ENCODE results near the gene TRDMT1.
"Not testable (repeated sequence)": the region's sequence is repeated elsewhere in the genome, so short reads cannot be mapped to it uniquely, and the experiment has no call there.

Gene TRDMT1

DNA sequence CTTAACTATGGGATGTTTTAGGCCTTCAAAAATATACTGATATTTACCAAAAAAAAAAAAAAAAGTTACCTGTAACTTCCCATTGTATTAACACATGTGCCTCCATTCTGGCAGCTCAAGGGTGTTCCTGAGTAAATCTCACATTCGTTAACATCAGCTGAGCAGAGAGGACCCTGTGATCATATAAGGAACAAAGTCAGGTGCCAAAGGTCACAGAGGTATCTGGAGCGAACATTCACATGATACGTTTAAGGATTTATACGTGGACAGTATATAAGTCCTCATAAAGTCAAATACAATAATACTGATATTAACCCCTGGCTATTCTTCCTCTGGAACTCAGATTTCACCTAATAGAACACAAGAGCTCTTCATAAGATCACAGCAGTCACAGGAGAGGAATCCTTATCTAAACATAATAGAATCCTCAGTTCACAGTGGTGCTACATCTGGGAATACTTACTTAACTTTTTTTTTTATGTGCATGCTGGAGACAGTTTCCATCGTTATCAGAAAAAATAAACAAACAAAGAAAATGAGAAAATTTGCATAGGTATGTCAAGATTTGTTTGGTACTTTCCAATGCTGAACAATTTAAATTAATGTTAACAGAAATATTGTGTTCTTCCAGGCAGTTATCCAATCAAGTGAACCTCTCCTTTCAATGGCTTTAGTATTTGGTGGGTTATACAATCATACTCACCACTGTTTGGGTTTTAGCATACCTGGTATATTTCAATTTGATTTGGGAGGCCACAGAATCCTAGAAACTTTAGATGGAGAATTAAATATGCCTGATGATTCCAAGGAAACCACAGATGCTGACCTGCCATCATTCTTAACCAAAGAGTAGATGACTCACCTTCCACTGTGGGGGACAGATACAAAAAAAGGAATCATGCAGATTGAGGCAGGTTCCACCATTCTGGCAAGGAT is 78.5 kb downstream of the TRDMT1 start:
- DNase-seq (ENCODE audit: low read depth): peak; percentile 77
- TF ChIP-seq, protein P1, sequence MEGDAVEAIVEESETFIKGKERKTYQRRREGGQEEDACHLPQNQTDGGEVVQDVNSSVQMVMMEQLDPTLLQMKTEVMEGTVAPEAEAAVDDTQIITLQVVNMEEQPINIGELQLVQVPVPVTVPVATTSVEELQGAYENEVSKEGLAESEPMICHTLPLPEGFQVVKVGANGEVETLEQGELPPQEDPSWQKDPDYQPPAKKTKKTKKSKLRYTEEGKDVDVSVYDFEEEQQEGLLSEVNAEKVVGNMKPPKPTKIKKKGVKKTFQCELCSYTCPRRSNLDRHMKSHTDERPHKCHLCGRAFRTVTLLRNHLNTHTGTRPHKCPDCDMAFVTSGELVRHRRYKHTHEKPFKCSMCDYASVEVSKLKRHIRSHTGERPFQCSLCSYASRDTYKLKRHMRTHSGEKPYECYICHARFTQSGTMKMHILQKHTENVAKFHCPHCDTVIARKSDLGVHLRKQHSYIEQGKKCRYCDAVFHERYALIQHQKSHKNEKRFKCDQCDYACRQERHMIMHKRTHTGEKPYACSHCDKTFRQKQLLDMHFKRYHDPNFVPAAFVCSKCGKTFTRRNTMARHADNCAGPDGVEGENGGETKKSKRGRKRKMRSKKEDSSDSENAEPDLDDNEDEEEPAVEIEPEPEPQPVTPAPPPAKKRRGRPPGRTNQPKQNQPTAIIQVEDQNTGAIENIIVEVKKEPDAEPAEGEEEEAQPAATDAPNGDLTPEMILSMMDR (conservative IDR thresholded peaks at IDR 0.05; ENCODE audit: control insufficient read depth, insufficient read depth, low read depth, low read length): no peak

DNA sequence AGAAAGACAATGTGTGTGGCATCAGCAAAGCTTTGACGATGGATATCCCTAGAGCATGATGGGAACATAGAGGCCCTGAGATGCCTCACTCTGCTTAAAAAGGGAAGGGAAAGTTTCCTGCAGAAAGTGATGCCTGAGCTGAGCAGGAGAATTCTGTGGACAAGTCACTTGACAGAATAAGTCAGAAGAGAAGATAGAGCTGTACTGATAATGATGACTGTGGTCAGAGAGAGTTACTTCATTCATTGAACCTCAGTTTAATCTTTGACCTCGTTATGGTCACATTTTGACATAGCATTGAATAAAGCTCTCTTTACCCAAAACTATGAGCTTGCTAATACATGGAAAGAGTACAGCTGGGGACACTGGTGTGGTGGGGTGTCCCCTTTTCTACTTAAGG is 79.4 kb downstream of the TRDMT1 start:
- TF ChIP-seq, protein P1 (conservative IDR thresholded peaks at IDR 0.05; ENCODE audit: control insufficient read depth, insufficient read depth, low read depth, low read length): no peak
- no peak for DNase-seq (ENCODE audit: low read depth)
- H3K4me3 ChIP-seq (ENCODE audit: control insufficient read depth, low read depth, low read length): no peak overlapping the region

More for the DNA sequence above, 78.5 kb downstream of the TRDMT1 start:
- no peak overlapping the region for H3K4me3 ChIP-seq (ENCODE audit: control insufficient read depth, low read depth, low read length)

DNA sequence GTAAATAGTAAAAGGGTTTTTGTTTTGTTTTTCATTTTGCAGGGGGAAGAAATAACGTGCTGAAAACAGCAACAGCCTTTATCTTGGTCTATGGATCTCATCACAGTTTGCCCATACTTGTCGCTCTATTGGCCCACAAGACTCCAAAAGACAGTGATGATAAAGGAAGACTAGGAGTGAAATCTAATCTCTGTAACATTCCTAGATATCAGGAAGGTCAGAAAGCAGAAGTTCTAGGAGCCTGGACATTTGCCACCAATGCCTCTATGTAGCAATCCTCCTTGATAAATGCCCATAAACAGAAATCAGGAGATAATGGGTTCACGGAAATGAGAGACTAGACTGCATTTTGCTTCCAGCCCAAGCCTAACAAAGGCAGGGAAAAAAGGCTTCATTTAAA is 80.8 kb downstream of the TRDMT1 start:
- no peak overlapping the region for H3K4me3 ChIP-seq (ENCODE audit: control insufficient read depth, low read depth, low read length)
- TF ChIP-seq, protein P1 (conservative IDR thresholded peaks at IDR 0.05; ENCODE audit: control insufficient read depth, insufficient read depth, low read depth, low read length): no peak
- no peak for DNase-seq (ENCODE audit: low read depth)

DNA sequence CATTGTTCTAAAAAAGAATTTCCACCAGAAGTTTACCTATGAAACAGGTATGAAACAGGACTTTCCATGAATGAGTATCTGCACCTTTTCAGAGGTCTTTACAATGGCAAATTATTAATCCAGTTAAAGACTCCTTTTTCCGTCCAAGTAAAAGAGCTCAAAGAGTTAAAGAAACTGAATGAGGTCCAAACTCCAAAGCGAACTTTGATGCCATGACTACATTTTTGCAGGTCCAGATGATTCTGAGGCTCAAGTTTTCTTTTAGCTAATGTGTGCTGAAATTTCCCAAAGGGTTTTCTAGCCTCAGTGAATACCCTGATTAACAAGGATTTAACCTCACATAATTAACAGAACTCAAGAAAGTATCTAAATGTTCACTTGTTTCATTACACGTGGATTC is 81.6 kb downstream of the TRDMT1 start:
- no peak for DNase-seq (ENCODE audit: low read depth)
- no peak overlapping the region for H3K4me3 ChIP-seq (ENCODE audit: control insufficient read depth, low read depth, low read length)
- TF ChIP-seq, protein P1 (conservative IDR thresholded peaks at IDR 0.05; ENCODE audit: control insufficient read depth, insufficient read depth, low read depth, low read length): no peak

GRCh38 chr10:17116193-17116592 is 85.3 kb downstream of the TRDMT1 start:
- TF ChIP-seq, protein P1 (conservative IDR thresholded peaks at IDR 0.05; ENCODE audit: control insufficient read depth, insufficient read depth, low read depth, low read length): no peak

DNA sequence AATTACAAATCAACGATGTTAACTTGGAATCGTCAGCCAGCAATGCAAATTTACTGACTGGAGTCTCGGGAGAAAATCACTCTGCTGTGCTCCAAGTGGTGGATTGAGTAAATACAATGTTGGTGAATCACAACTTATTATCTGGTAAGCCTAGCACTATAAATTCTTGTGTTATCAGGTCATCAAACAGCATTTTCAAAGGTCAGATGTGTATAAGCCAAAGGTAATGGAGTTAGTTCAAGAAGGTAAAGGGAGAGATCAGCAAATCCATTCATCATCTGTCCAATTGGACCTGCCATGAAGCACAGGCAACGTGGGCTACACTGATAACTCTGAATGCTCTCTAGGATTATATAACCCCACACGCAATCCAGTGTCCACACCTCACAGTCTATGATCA is 85.8 kb downstream of the TRDMT1 start:
- DNase-seq (ENCODE audit: low read depth): peak; percentile 51
- H3K4me3 ChIP-seq (ENCODE audit: control insufficient read depth, low read depth, low read length): no peak overlapping the region
- TF ChIP-seq, protein P1 (conservative IDR thresholded peaks at IDR 0.05; ENCODE audit: control insufficient read depth, insufficient read depth, low read depth, low read length): peak; percentile 24

More at GRCh38 chr10:17116193-17116592, 85.3 kb downstream of the TRDMT1 start:
- no peak overlapping the region for H3K4me3 ChIP-seq (ENCODE audit: control insufficient read depth, low read depth, low read length)
- no peak for DNase-seq (ENCODE audit: low read depth)

DNA sequence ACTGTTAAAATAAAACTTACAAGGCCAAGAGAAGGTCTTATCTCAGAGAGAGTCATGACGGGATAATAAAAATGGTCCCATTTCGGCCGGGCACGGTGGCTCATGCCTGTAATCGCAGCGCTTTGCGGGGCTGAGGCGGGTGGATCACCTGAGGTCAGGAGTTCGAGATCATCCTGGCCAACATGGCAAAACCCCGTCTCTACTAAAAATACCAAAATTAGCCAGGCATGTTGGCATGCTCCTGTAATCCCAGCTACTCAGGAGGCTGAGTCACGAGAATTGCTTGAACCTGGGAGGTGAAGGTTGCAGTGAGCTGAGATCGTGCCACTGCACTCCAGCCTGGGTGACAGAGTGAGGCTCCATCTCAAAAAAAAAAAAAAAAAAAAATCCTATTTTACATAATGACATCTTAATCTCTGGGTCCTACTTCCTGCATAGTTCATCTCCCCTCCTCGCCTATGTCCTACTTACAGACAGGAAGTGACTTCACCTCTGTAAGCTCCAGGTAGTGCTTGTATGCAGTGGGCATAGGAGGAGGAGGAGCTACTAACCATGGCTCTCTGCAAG is 86.5 kb downstream of the TRDMT1 start:
- DNase-seq (ENCODE audit: low read depth); H3K4me3 ChIP-seq (ENCODE audit: control insufficient read depth, low read depth, low read length): not testable (repeated sequence)
